Measurements from ENCODE around the gene PRCC.

PRCC gene

GRCh38 chr1:156741481-156741983 lies 25.8 kb upstream of the PRCC start:
- TF ChIP-seq TAF1 (IDR thresholded peaks at IDR 0.05; ENCODE audit: borderline replicate concordance, insufficient read depth, low read length) (no peak), FOXP2 (optimal IDR thresholded peaks at IDR 0.05; ENCODE audit: borderline replicate concordance, extremely low read depth, extremely low read length, insufficient read depth) (no peak), REST (IDR thresholded peaks at IDR 0.05; ENCODE audit: insufficient read depth in 1 of 2, low read depth in 2 of 2, low read length in 2 of 2) (no peak), POLR2AphosphoS5 (IDR thresholded peaks at IDR 0.05; ENCODE audit: low read depth, low read length) (no peak), SIN3A (IDR thresholded peaks at IDR 0.05; ENCODE audit: borderline replicate concordance, insufficient read depth, low read length) (no peak)

GRCh38 chr1:156742017-156742416 lies 25.3 kb upstream of the PRCC start:
- no peak for TF ChIP-seq SIN3A (IDR thresholded peaks at IDR 0.05; ENCODE audit: borderline replicate concordance, insufficient read depth, low read length)
- TF ChIP-seq POLR2AphosphoS5 (IDR thresholded peaks at IDR 0.05; ENCODE audit: low read depth, low read length), result no peak
- TF ChIP-seq FOXP2 (optimal IDR thresholded peaks at IDR 0.05; ENCODE audit: borderline replicate concordance, extremely low read depth, extremely low read length, insufficient read depth), result no peak
- TF ChIP-seq REST (IDR thresholded peaks at IDR 0.05; ENCODE audit: insufficient read depth in 1 of 2, low read depth in 2 of 2, low read length in 2 of 2), result no peak
- no peak for TF ChIP-seq TAF1 (IDR thresholded peaks at IDR 0.05; ENCODE audit: borderline replicate concordance, insufficient read depth, low read length)

- TF ChIP-seq POLR2AphosphoS5 (IDR thresholded peaks at IDR 0.05; ENCODE audit: low read depth, low read length), result no peak
- no peak for TF ChIP-seq SIN3A (IDR thresholded peaks at IDR 0.05; ENCODE audit: borderline replicate concordance, insufficient read depth, low read length)
- no peak for TF ChIP-seq TAF1 (IDR thresholded peaks at IDR 0.05; ENCODE audit: borderline replicate concordance, insufficient read depth, low read length)
- no peak for TF ChIP-seq REST (IDR thresholded peaks at IDR 0.05; ENCODE audit: insufficient read depth in 1 of 2, low read depth in 2 of 2, low read length in 2 of 2)
- TF ChIP-seq FOXP2 (optimal IDR thresholded peaks at IDR 0.05; ENCODE audit: borderline replicate concordance, extremely low read depth, extremely low read length, insufficient read depth), result no peak
These were observed 24.5 kb upstream of the PRCC start for GRCh38 chr1:156742801-156743200.

- TF ChIP-seq TAF1 (IDR thresholded peaks at IDR 0.05; ENCODE audit: borderline replicate concordance, insufficient read depth, low read length) (no peak), REST (IDR thresholded peaks at IDR 0.05; ENCODE audit: insufficient read depth in 1 of 2, low read depth in 2 of 2, low read length in 2 of 2) (no peak), POLR2AphosphoS5 (IDR thresholded peaks at IDR 0.05; ENCODE audit: low read depth, low read length) (no peak), FOXP2 (optimal IDR thresholded peaks at IDR 0.05; ENCODE audit: borderline replicate concordance, extremely low read depth, extremely low read length, insufficient read depth) (no peak), SIN3A (IDR thresholded peaks at IDR 0.05; ENCODE audit: borderline replicate concordance, insufficient read depth, low read length) (no peak)
These were observed 23.7 kb upstream of the PRCC start for GRCh38 chr1:156743367-156744302.
